Nephron (organoid): ENCODE results near the gene GPX3.

ENCODE experiments used
- H3K27ac Mint-ChIP-seq, 3 experiments: 2 replicates each; pipeline ENCODE4 v1.8.0; 2020; ENCODE audit warnings: mixed read lengths in 3 of 3, mild to moderate bottlenecking in 2 of 3, moderate library complexity in 1 of 3
- H3K27me3 Mint-ChIP-seq: 2 replicates; pipeline ENCODE4 v1.8.0; 2021; ENCODE audit warnings: low read depth, mild to moderate bottlenecking, moderate library complexity, mixed read lengths
- H3K36me3 Mint-ChIP-seq: 2 replicates; pipeline ENCODE4 v1.8.0; 2020; ENCODE audit warnings: low read depth, mixed read lengths
- H3K4me1 Mint-ChIP-seq: 2 replicates; pipeline ENCODE4 v1.8.0; 2020; ENCODE audit warnings: mixed read lengths
- H3K4me3 Mint-ChIP-seq, 3 experiments: 2 replicates each; pipeline ENCODE4 v1.8.0; 2020; ENCODE audit warnings: mild to moderate bottlenecking in 3 of 3, mixed read lengths in 3 of 3, moderate library complexity in 2 of 3
- H3K9me3 Mint-ChIP-seq: 2 replicates; pipeline ENCODE4 v1.8.0; 2020; ENCODE audit warnings: mixed read lengths
- TF ChIP-seq, protein P1 (sequence below), 3 experiments: fragments of 200-600 bp; sonication (generic); IDR thresholded peaks; one replicate each; pipeline ENCODE4 v1.5.0; 2021; ENCODE audit warnings: antibody characterized with exemption in 3 of 3; ENCODE audit not compliant: unreplicated experiment in 3 of 3

Gene GPX3

GRCh38 chr5:150993826-150994412 lies 26.5 kb upstream of the GPX3 start:
- Mint-ChIP-seq H3K27ac (no peak overlapping the region), H3K36me3 (no peaks in the 10 kb centered on the region), H3K4me1 (no peaks in the 10 kb centered on the region), H3K4me3 (no peak overlapping the region), H3K9me3 (peaks cover 36% of the 10 kb centered on the region), H3K27me3 (no peaks in the 10 kb centered on the region)
- TF ChIP-seq, protein P1, sequence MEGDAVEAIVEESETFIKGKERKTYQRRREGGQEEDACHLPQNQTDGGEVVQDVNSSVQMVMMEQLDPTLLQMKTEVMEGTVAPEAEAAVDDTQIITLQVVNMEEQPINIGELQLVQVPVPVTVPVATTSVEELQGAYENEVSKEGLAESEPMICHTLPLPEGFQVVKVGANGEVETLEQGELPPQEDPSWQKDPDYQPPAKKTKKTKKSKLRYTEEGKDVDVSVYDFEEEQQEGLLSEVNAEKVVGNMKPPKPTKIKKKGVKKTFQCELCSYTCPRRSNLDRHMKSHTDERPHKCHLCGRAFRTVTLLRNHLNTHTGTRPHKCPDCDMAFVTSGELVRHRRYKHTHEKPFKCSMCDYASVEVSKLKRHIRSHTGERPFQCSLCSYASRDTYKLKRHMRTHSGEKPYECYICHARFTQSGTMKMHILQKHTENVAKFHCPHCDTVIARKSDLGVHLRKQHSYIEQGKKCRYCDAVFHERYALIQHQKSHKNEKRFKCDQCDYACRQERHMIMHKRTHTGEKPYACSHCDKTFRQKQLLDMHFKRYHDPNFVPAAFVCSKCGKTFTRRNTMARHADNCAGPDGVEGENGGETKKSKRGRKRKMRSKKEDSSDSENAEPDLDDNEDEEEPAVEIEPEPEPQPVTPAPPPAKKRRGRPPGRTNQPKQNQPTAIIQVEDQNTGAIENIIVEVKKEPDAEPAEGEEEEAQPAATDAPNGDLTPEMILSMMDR (IDR thresholded peaks at IDR 0.05; ENCODE audit: unreplicated experiment in 3 of 3), result no peak

DNA sequence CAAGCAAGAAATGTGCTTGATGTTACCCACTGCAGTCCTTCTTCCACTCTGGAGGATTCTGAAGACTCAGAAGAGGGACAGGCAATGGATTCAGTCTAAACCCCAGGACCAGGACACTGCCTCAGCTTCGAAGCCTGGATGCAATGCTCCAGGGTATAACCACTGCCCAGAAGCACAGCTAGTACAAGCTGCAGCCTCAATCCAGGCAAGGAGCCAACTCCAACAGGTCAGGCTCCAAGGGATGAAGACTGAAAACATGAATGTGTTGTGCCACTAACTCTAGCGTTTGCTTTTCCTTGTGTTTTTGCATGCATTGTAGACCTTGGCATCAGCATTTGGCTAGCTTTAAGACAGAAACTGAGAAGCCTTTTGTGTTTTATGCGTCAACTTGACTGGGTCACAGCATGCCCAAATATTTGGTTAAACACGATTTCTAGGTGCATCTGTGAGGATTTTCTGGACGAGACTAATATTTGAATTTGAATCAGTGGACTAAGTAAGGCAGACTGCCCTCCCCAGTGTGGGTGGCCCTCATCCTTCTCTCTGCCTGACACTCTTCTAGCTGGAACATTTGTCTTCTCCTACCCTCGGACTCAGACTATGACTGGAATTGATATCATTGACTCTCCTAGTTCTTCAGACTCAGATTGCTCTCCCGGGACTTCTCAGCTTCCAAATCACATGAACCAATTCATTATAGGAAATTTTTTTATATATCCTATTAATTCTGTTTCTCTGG lies 20.5 kb upstream of the GPX3 start:
- peaks cover 24% of the 10 kb centered on the region for H3K4me1 Mint-ChIP-seq
- H3K27me3 Mint-ChIP-seq, result no peaks in the 10 kb centered on the region
- H3K4me3 Mint-ChIP-seq, result no peak overlapping the region
- peak overlapping the region in 1 of 3 experiments; percentile 55 for H3K27ac Mint-ChIP-seq
- peaks cover 8% of the 10 kb centered on the region for H3K9me3 Mint-ChIP-seq
- TF ChIP-seq, protein P1 (IDR thresholded peaks at IDR 0.05; ENCODE audit: unreplicated experiment in 3 of 3), result no peak
- H3K36me3 Mint-ChIP-seq, result no peaks in the 10 kb centered on the region

- peaks cover 40% of the 10 kb centered on the region for H3K4me1 Mint-ChIP-seq
- H3K4me3 Mint-ChIP-seq, result no peak overlapping the region
- no peak overlapping the region for H3K27ac Mint-ChIP-seq
- H3K36me3 Mint-ChIP-seq, result no peaks in the 10 kb centered on the region
- TF ChIP-seq, protein P1 (IDR thresholded peaks at IDR 0.05; ENCODE audit: unreplicated experiment in 3 of 3), result no peak
- no peaks in the 10 kb centered on the region for H3K27me3 Mint-ChIP-seq
- H3K9me3 Mint-ChIP-seq, result peaks cover 5% of the 10 kb centered on the region
Measured at GRCh38 chr5:151001436-151001835, 19.0 kb upstream of the GPX3 start.

DNA sequence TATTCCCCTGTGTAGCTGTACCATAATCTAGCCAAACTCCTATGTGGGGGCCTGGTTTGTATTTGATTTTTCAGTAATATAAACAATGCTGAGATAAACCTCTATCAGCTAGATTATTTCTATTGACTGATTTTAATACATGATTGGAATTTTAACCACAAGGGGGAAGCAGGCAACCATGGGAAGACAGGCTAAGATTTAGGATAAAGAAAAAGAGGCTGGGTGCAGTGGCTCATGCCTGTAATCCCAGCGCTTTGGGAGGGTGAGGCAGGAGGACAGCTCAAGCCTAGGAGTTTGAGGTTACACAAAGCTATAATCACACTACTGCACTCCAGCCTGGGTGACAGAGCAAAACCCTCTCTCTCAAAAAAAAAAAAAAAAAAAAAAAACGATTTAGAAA lies 18.1 kb upstream of the GPX3 start:
- peaks cover 4% of the 10 kb centered on the region for H3K9me3 Mint-ChIP-seq
- H3K4me1 Mint-ChIP-seq, result peaks cover 48% of the 10 kb centered on the region
- no peaks in the 10 kb centered on the region for H3K27me3 Mint-ChIP-seq
- no peak overlapping the region for H3K4me3 Mint-ChIP-seq
- no peaks in the 10 kb centered on the region for H3K36me3 Mint-ChIP-seq
- no peak overlapping the region for H3K27ac Mint-ChIP-seq
- TF ChIP-seq, protein P1 (IDR thresholded peaks at IDR 0.05; ENCODE audit: unreplicated experiment in 3 of 3), result peak; percentile 53 to 58 (median 54)

- Mint-ChIP-seq H3K4me1 (peaks cover 54% of the 10 kb centered on the region), H3K9me3 (no peaks in the 10 kb centered on the region)
Measured at GRCh38 chr5:151002681-151003502, 17.5 kb upstream of the GPX3 start.

More at GRCh38 chr5:151002681-151003502, 17.5 kb upstream of the GPX3 start:
- Mint-ChIP-seq H3K27ac (peak overlapping the region in 2 of 3 experiments; percentile 2 to 16), H3K4me3 (no peak overlapping the region), H3K36me3 (no peaks in the 10 kb centered on the region), H3K27me3 (no peaks in the 10 kb centered on the region)
- TF ChIP-seq, protein P1 (IDR thresholded peaks at IDR 0.05; ENCODE audit: unreplicated experiment in 3 of 3), result no peak
